Thyroid gland (tissue), 4 donors: ENCODE measurements around the gene TLCD1. TPM values are rescaled to one million over a fixed set of nuclear protein-coding genes. Genes with fewer than 3 reads are reported as not detected.
A peak's percentile ranks its signal among the peaks of the same experiment; 100 is the strongest.

Experiments used
- DNase-seq, 2 donors: peaks; one replicate each; pipeline ENCODE4 v3.0.0-alpha.2; 2019
- H3K27ac ChIP-seq, 3 donors: fragments of 200-600 bp; sonication (generic); 1 replicate in 2 of 3; 2 replicates in 1 of 3; pipeline ENCODE4 v1.5.1; 2016 to 2019; ENCODE audit warnings: mild to moderate bottlenecking in 1 of 3, moderate library complexity in 1 of 3
- H3K27me3 ChIP-seq: fragments of 200-600 bp; sonication (generic); one replicate; pipeline ENCODE4 v1.5.1; 2019
- H3K36me3 ChIP-seq, 2 donors: fragments of 200-600 bp; sonication (generic); one replicate each; pipeline ENCODE4 v1.5.1; 2016 to 2019
- H3K4me1 ChIP-seq, 2 donors: fragments of 200-600 bp; sonication (generic); one replicate each; pipeline ENCODE4 v1.5.1; 2017 to 2019
- H3K4me3 ChIP-seq, 3 donors: fragments of 200-600 bp; sonication (generic); replicated peaks in 1 of 3; 1 replicate in 2 of 3; 2 replicates in 1 of 3; pipeline ENCODE4 v1.5.1; 2016; ENCODE audit warnings: mild to moderate bottlenecking in 1 of 3
- H3K9me3 ChIP-seq: fragments of 200-600 bp; sonication (generic); one replicate; pipeline ENCODE4 v1.5.1; 2017
- CTCF ChIP-seq, 6 experiments: fragments of 200-600 bp in 3 of 6; fragments of 450-650 bp in 3 of 6; sonication (generic) in 3 of 6; IDR thresholded peaks; one replicate each; pipeline ENCODE4 v1.5.1; 2016 to 2019; ENCODE audit warnings: antibody characterized with exemption in 6 of 6, mild to moderate bottlenecking in 2 of 6, inconsistent platforms in 1 of 6, moderate library complexity in 1 of 6
- POLR2A ChIP-seq, 2 donors: fragments of 450-650 bp; IDR thresholded peaks; one replicate each; pipeline ENCODE4 v1.6.1; 2017; ENCODE audit warnings: antibody characterized with exemption in 2 of 2, mild to moderate bottlenecking in 2 of 2, moderate library complexity in 1 of 2
- WGBS, 2 donors: methylation state at CpG; one replicate each; pipeline ENCODE4 v1.1.5; 2017; 5-methylcytosine and 5-hydroxymethylcytosine counted together
- intact Hi-C: fragments of 100-400 bp; cut with DNase I; formaldehyde crosslinking; loops from one replicate; pipeline ENCODE4 v1.15.1; 2023
- total RNA-seq, 4 donors: library from RNA; depleted of rRNA; stranded (reverse); fragments of >200 nt; gene quantifications; one replicate each; pipeline ENCODE4 v1.2.3, GENCODE V29; 2016

TLCD1 gene, protein sequence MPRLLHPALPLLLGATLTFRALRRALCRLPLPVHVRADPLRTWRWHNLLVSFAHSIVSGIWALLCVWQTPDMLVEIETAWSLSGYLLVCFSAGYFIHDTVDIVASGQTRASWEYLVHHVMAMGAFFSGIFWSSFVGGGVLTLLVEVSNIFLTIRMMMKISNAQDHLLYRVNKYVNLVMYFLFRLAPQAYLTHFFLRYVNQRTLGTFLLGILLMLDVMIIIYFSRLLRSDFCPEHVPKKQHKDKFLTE
- total RNA-seq, result 10 to 100 TPM in 1 of 4 donors, 1 to 10 TPM in 3; 1.6 to 21.4 (median 5.1) TPM

GRCh38 chr17:28726226-28726626 lies at the start of gene TLCD1:
Gene TLCD1 (minus strand): TSS chr17:28726233. CDS start chr17:28726097, 136 bp downstream.
- peak; percentile 77 to 80 for DNase-seq
- peaks cover 28 to 35% of the 10 kb centered on the region in 2 donors for H3K36me3 ChIP-seq
- peak within 1 kb of the TSS in 2 of 3 donors; percentile 34 to 55 for H3K4me3 ChIP-seq
- TF ChIP-seq CTCF (IDR thresholded peaks at IDR 0.05) (no peak), POLR2A (IDR thresholded peaks at IDR 0.05) (no peak)
- intact Hi-C loops, result loop anchor here (5.0 kb wide), 2 partner anchors 79 to 226 kb away; partner anchors contain the start of genes BLTP2 and PHF12
- H3K4me1 ChIP-seq, result peaks cover 20 to 22% of the 10 kb centered on the region in 2 donors
- no peaks in the 10 kb centered on the region for H3K9me3 ChIP-seq
- H3K27ac ChIP-seq, result peak within 1 kb of the TSS; percentile 92 to 98 (median 94)
- no peaks in the 10 kb centered on the region for H3K27me3 ChIP-seq
- WGBS, 2 donors, result 2% methylated on average over 11 of the region's 49 CpGs; no CpG with 5 or more reads in 1 of the 2 donors

GRCh38 chr17:28774206-28774605 lies 48.2 kb upstream of the TLCD1 start:
- DNase-seq, result no peak
- Histone ChIP-seq H3K36me3 (no peaks in the 10 kb centered on the region), H3K4me1 (no peaks in the 10 kb centered on the region), H3K27ac (no peak overlapping the region), H3K9me3 (no peaks in the 10 kb centered on the region), H3K27me3 (no peaks in the 10 kb centered on the region), H3K4me3 (no peak overlapping the region)
- intact Hi-C loops, result no loop called here
- TF ChIP-seq CTCF (IDR thresholded peaks at IDR 0.05), result no peak
- no peak for TF ChIP-seq POLR2A (IDR thresholded peaks at IDR 0.05)
- WGBS, 2 donors, result 75 to 77% methylated on average over 3 of the region's 3 CpGs

GRCh38 chr17:28773736-28774135 lies 47.7 kb upstream of the TLCD1 start:
- Histone ChIP-seq H3K27ac (no peak overlapping the region), H3K4me1 (no peaks in the 10 kb centered on the region), H3K36me3 (no peaks in the 10 kb centered on the region), H3K27me3 (no peaks in the 10 kb centered on the region), H3K4me3 (no peak overlapping the region), H3K9me3 (no peaks in the 10 kb centered on the region)
- intact Hi-C loops, result no loop called here
- DNase-seq, result no peak
- no peak for TF ChIP-seq CTCF (IDR thresholded peaks at IDR 0.05)
- WGBS, 2 donors, result 79 to 94% methylated on average over 6 of the region's 6 CpGs

DNA sequence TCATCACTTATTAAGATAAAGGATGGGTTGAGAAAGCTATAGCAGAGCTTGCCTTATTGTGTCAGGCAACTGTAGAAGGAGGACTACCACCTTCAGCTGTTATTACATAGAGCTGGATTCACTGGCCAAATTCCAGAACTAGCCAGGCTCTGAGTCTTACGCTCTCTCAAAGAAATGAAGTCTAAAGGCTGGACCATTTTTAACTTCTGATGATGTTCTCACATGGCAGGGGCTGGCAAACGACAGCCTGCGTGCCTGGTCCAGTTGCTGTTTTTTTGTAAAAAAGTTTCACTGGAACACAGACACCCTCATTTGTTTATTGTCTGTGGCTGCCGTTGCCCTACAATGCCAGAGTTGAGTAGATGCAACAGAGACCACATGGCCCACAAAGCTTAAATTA lies 39.0 kb upstream of the TLCD1 start:
- H3K4me1 ChIP-seq, result peaks cover 3 to 11% of the 10 kb centered on the region in 2 donors
- no peak for DNase-seq
- no peaks in the 10 kb centered on the region for H3K9me3 ChIP-seq
- no peak overlapping the region for H3K4me3 ChIP-seq
- 84 to 94% methylated on average over 4 of the region's 4 CpGs for WGBS, 2 donors
- peaks cover 0 to 7% of the 10 kb centered on the region in 2 donors for H3K36me3 ChIP-seq
- intact Hi-C loops, result loop anchor here (10.0 kb wide), 1 partner anchor 90 kb away; the partner anchor contains the start of gene ERAL1
- H3K27ac ChIP-seq, result no peak overlapping the region
- no peaks in the 10 kb centered on the region for H3K27me3 ChIP-seq
- TF ChIP-seq POLR2A (IDR thresholded peaks at IDR 0.05) (no peak), CTCF (IDR thresholded peaks at IDR 0.05) (no peak)

DNA sequence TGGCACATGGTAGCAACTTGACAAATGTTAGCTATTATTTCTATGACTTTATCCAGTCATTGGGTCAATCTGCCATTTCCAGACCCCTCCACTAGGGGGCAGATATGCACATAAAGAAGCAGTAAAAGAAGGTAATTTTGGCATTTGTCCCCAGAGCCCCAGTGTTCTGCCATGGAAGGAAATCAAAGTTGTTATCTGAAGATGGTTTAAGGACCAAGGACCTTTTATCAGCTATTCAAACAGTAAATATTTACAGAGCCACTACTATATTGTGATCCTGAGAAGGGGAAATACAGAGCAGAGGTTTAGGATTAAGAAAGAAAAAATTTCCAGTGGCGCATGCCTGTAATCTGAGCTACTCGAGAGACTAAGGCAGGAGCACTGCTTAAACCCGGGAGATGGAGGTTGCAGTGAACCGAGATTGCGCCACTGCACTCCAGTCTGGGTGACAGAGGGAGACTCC lies 37.8 kb upstream of the TLCD1 start:
- DNase-seq, result peak; percentile 82 to 86
- H3K27me3 ChIP-seq, result no peaks in the 10 kb centered on the region
- H3K36me3 ChIP-seq, result peaks cover 7 to 14% of the 10 kb centered on the region in 2 donors

More for the DNA sequence above, 37.8 kb upstream of the TLCD1 start:
- no peak overlapping the region for H3K4me3 ChIP-seq
- 57 to 62% methylated on average over 5 of the region's 5 CpGs for WGBS, 2 donors
- no peaks in the 10 kb centered on the region for H3K9me3 ChIP-seq
- TF ChIP-seq CTCF (IDR thresholded peaks at IDR 0.05), result peak; percentile 76 to 90 (median 85)
- no peak for TF ChIP-seq POLR2A (IDR thresholded peaks at IDR 0.05)
- peaks cover 3 to 11% of the 10 kb centered on the region in 2 donors for H3K4me1 ChIP-seq
- no peak overlapping the region for H3K27ac ChIP-seq
- intact Hi-C loops, result loop anchor here (5.0 to 10.0 kb wide), 2 partner anchors 91 to 148 kb away; partner anchors contain the start of gene ERAL1
